Kidney glomerular epithelial cell (primary cell): Measurements from ENCODE around the gene MOGAT3.

Experiments used
- DNase-seq: peaks from one replicate; lab custom pipeline; 2025; lab: John Stamatoyannopoulos, UW

Gene MOGAT3

GRCh38 chr7:101172005-101172853, 28.6 kb downstream of the MOGAT3 start:
- no peak for DNase-seq

- DNase-seq: no peak
Measured at GRCh38 chr7:101171442-101171837, 29.4 kb downstream of the MOGAT3 start.

- no peak for DNase-seq
Measured at GRCh38 chr7:101170617-101171441, 30.0 kb downstream of the MOGAT3 start.

- DNase-seq: peak; percentile 46
Measured at GRCh38 chr7:101169838-101170551, 30.8 kb downstream of the MOGAT3 start.

GRCh38 chr7:101169110-101169837, 31.6 kb downstream of the MOGAT3 start:
- no peak for DNase-seq

- DNase-seq: no peak
Measured at GRCh38 chr7:101168412-101169049, 32.3 kb downstream of the MOGAT3 start.

- no peak for DNase-seq
Measured at GRCh38 chr7:101167645-101168411, 33.0 kb downstream of the MOGAT3 start.

GRCh38 chr7:101166909-101167644, 33.8 kb downstream of the MOGAT3 start:
- no peak for DNase-seq

- DNase-seq: no peak
Measured at GRCh38 chr7:101166648-101166908, 34.3 kb downstream of the MOGAT3 start.

- no peak for DNase-seq
Measured at GRCh38 chr7:101165958-101166647, 34.7 kb downstream of the MOGAT3 start.

GRCh38 chr7:101165075-101165957, 35.5 kb downstream of the MOGAT3 start, which contains the start of gene VGF:
TSS of gene VGF (minus strand) at chr7:101165569. CDS start at chr7:101164843, 726 bp downstream.
- DNase-seq: peak; percentile 86

- peak; percentile 54 for DNase-seq
Measured at GRCh38 chr7:101164071-101164840, 36.6 kb downstream of the MOGAT3 start.

- no peak for DNase-seq
Measured at GRCh38 chr7:101163279-101164070, 37.4 kb downstream of the MOGAT3 start.

- DNase-seq: no peak
Measured at GRCh38 chr7:101162551-101163278, 38.1 kb downstream of the MOGAT3 start.

- DNase-seq: no peak
Measured at GRCh38 chr7:101161692-101162471, 39.0 kb downstream of the MOGAT3 start.
